ENCODE measurements around the gene CLDN4. TPM values are rescaled to one million over a fixed set of nuclear protein-coding genes. Genes with fewer than 3 reads are reported as not detected.

The CLDN4 gene
- total and polyA plus RNA-seq, 9 of the 15 experiments (the other 6 are each of a cell fraction or from before 2014, with no cell fraction given), result 0.05 to 0.60 (median 0.06) TPM; not detected in 3

DNA sequence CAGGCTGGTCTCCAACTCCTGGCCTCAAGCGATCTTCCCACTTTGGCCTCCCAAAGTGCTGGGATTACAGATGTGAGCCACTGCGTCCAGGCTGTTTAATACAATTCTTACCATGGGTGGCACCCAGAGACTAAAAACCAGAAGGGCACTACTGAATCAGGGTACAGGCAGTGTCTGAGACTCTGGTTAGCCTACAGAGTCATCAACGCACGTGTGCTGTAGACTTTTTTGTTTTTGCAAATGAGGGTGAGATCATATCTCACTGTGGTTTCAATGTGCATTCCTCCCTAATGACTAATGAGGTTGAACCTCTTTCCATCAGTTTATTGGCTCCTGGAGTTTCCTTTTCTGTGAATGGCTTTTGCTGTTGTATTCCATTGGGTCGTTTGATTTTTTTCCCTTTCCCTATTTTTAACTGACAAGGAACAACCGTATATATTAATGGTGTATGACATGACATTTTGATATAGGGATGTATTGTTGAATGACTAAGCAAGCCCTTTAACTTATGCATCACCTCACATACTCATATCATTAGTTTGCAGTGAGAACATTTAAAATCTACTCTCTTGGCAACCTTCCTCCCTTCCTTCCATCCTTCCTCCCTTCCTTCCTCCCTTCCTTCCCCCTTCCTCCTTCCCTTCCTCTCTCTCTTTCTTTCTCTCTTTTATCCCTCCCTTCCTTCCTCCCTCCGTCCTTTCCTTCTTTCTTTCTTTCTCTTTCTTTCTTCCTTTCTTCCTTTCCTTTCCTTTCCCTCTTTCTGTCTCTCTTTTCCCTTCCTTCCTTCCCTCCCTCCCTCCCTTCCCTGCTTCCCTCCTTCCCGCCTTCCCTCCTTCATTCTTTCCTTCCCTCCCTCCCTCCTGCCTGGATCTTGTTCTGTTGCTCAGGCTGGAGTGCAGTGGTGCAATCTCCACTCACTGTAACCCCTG, 20.9 kb downstream of the CLDN4 start (continued):
- no peak for TF ChIP-seq ZC3H11A (IDR thresholded peaks at IDR 0.05; ENCODE audit: low read depth, low read length)
- no peak for TF ChIP-seq PHF8 (IDR thresholded peaks at IDR 0.05; ENCODE audit: borderline replicate concordance, low read length)
- TF ChIP-seq TCF7 (IDR thresholded peaks at IDR 0.05; ENCODE audit: borderline replicate concordance), result no peak
- TF ChIP-seq PRPF4 (IDR thresholded peaks at IDR 0.05; ENCODE audit: insufficient read depth, low read depth, low read length, poor library complexity, severe bottlenecking), result no peak
- TF ChIP-seq, protein P1, sequence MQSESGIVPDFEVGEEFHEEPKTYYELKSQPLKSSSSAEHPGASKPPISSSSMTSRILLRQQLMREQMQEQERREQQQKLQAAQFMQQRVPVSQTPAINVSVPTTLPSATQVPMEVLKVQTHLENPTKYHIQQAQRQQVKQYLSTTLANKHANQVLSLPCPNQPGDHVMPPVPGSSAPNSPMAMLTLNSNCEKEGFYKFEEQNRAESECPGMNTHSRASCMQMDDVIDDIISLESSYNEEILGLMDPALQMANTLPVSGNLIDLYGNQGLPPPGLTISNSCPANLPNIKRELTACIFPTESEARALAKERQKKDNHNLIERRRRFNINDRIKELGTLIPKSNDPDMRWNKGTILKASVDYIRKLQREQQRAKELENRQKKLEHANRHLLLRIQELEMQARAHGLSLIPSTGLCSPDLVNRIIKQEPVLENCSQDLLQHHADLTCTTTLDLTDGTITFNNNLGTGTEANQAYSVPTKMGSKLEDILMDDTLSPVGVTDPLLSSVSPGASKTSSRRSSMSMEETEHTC (IDR thresholded peaks at IDR 0.05), result no peak
- no peak for TF ChIP-seq ATF1 (CRISPR knock-in tag; IDR thresholded peaks at IDR 0.05)
- peak; percentile 53; the same call in 1 of the 2 replicates for TF ChIP-seq ATF1 (tag; IDR thresholded peaks at IDR 0.05)
- no peak for TF ChIP-seq RFX1 (IDR thresholded peaks at IDR 0.05)
- TF ChIP-seq ZNF584 (CRISPR knock-in tag; IDR thresholded peaks at IDR 0.05; ENCODE audit: low read depth), result no peak
- TF ChIP-seq HNRNPH1 (optimal IDR thresholded peaks at IDR 0.05; ENCODE audit: low read depth, low read length), result no peak
- TF ChIP-seq ETV6 (IDR thresholded peaks at IDR 0.05; ENCODE audit: borderline replicate concordance in 1 of 2, low read depth in 2 of 2, low read length in 1 of 2), result peak in 1 of 2 experiments; percentile 68; a peak in 1 of 4 replicates
- TF ChIP-seq ETV6 (CRISPR knock-in tag; IDR thresholded peaks at IDR 0.05; ENCODE audit: borderline replicate concordance), result no peak
- no peak for TF ChIP-seq NCOA6 (IDR thresholded peaks at IDR 0.05)
- TF ChIP-seq, protein P2, sequence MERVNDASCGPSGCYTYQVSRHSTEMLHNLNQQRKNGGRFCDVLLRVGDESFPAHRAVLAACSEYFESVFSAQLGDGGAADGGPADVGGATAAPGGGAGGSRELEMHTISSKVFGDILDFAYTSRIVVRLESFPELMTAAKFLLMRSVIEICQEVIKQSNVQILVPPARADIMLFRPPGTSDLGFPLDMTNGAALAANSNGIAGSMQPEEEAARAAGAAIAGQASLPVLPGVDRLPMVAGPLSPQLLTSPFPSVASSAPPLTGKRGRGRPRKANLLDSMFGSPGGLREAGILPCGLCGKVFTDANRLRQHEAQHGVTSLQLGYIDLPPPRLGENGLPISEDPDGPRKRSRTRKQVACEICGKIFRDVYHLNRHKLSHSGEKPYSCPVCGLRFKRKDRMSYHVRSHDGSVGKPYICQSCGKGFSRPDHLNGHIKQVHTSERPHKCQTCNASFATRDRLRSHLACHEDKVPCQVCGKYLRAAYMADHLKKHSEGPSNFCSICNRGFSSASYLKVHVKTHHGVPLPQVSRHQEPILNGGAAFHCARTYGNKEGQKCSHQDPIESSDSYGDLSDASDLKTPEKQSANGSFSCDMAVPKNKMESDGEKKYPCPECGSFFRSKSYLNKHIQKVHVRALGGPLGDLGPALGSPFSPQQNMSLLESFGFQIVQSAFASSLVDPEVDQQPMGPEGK (CRISPR knock-in tag; IDR thresholded peaks at IDR 0.05; ENCODE audit: borderline replicate concordance), result no peak
- TF ChIP-seq, protein P3, sequence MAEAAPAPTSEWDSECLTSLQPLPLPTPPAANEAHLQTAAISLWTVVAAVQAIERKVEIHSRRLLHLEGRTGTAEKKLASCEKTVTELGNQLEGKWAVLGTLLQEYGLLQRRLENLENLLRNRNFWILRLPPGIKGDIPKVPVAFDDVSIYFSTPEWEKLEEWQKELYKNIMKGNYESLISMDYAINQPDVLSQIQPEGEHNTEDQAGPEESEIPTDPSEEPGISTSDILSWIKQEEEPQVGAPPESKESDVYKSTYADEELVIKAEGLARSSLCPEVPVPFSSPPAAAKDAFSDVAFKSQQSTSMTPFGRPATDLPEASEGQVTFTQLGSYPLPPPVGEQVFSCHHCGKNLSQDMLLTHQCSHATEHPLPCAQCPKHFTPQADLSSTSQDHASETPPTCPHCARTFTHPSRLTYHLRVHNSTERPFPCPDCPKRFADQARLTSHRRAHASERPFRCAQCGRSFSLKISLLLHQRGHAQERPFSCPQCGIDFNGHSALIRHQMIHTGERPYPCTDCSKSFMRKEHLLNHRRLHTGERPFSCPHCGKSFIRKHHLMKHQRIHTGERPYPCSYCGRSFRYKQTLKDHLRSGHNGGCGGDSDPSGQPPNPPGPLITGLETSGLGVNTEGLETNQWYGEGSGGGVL (CRISPR knock-in tag; IDR thresholded peaks at IDR 0.05), result no peak
- TF ChIP-seq, protein P4, sequence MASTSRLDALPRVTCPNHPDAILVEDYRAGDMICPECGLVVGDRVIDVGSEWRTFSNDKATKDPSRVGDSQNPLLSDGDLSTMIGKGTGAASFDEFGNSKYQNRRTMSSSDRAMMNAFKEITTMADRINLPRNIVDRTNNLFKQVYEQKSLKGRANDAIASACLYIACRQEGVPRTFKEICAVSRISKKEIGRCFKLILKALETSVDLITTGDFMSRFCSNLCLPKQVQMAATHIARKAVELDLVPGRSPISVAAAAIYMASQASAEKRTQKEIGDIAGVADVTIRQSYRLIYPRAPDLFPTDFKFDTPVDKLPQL (IDR thresholded peaks at IDR 0.05; ENCODE audit: extremely low read depth, insufficient read length), result no peak

All from K562 (cell line).